Kidney (tissue), 14 donors: Measurements from ENCODE around the gene GAA. TPM values are rescaled to one million over a fixed set of nuclear protein-coding genes. Genes with fewer than 3 reads are reported as not detected.

Experiments
- DNase-seq, 5 donors: peaks; one replicate each; pipeline ENCODE4 v3.0.0-alpha.2; 2013 to 2020
- FAIRE-seq: peaks from 2 replicates; lab custom pipeline; 2012; peaks lifted over from hg19 to GRCh38; lab: Jason Lieb, UNC
- H3K27ac ChIP-seq, 2 donors: one replicate each; pipeline ENCODE4 v1.7.0; 2013; ENCODE audit warnings: low read depth in 2 of 2, low read length in 2 of 2, inconsistent platforms in 1 of 2
- H3K27me3 ChIP-seq: one replicate; pipeline ENCODE4 v1.7.1; 2013; ENCODE audit warnings: low read length, inconsistent platforms; ENCODE audit not compliant: control insufficient read depth, insufficient read depth
- H3K36me3 ChIP-seq, 3 donors: one replicate each; pipeline versions ENCODE4 v1.7.0 to v1.7.1; 2013; ENCODE audit warnings: low read length in 3 of 3, control low read depth in 1 of 3, inconsistent platforms in 1 of 3; ENCODE audit not compliant: insufficient read depth in 3 of 3, control insufficient read depth in 2 of 3
- H3K4me1 ChIP-seq, 3 donors: one replicate each; pipeline versions ENCODE4 v1.7.0 to v1.7.1; 2013; ENCODE audit warnings: low read length in 3 of 3, inconsistent platforms in 1 of 3, low read depth in 1 of 3; ENCODE audit not compliant: control insufficient read depth in 2 of 3, insufficient read depth in 2 of 3
- H3K4me3 ChIP-seq, 3 donors: one replicate each; pipeline versions ENCODE4 v1.7.0 to v1.8.1; 2013; ENCODE audit warnings: low read length in 3 of 3, control low read depth in 1 of 3, inconsistent platforms in 1 of 3
- H3K9ac ChIP-seq, 3 donors: one replicate each; pipeline versions ENCODE4 v1.7.0 to v1.7.1; 2013; ENCODE audit warnings: low read length in 3 of 3, control low read depth in 1 of 3, inconsistent platforms in 1 of 3
- H3K9me3 ChIP-seq, 3 donors: one replicate each; pipeline versions ENCODE4 v1.7.0 to v1.7.1; 2013; ENCODE audit warnings: low read length in 3 of 3, control low read depth in 1 of 3, inconsistent platforms in 1 of 3; ENCODE audit not compliant: control insufficient read depth in 2 of 3, insufficient read depth in 1 of 3
- CTCF ChIP-seq: IDR thresholded peaks from 3 replicates; pipeline ENCODE4 v1.5.1; 2012; ENCODE audit warnings: mild to moderate bottlenecking, moderate library complexity, borderline replicate concordance; ENCODE audit not compliant: insufficient read depth; ENCODE audit errors: extremely low read depth
- intact Hi-C: fragments of 100-400 bp; cut with DNase I; formaldehyde crosslinking; loops from one replicate; pipeline ENCODE4 v1.11.1; 2022
- polyA plus RNA-seq: library from polyadenylated mRNA; stranded (reverse); fragments of 350-450 nt; fragmentation: Illumina TruSeq; extraction: RNeasy Lipid Tissue Mini Kit (QIAGEN cat#74804); gene quantifications from one replicate; pipeline ENCODE4 v1.2.3, GENCODE V29; 2014; ENCODE audit warnings: low read depth, low replicate concordance; ENCODE audit not compliant: insufficient read depth
- total RNA-seq: library from RNA; stranded (reverse); fragmentation: NEBNext Ultra II Directional; extraction: Animal tissue kit (Norgen Biotek cat#: 25700); gene quantifications from one replicate; pipeline ENCODE4 v1.2.1, GENCODE V29; 2021
- donor health status: control.
- donor health status: control.
- donor health status: control.
- donor health status: control.
- donor health status: control.
- donor health status: DM: yes; HTN: yes; CAD: no.
- donor health status: Normal renal cell carcinoma (clear cell type).

The GAA gene
- total and polyA plus RNA-seq, 2 donors from 2014 or later: 62.3 to 78.7 TPM

DNA sequence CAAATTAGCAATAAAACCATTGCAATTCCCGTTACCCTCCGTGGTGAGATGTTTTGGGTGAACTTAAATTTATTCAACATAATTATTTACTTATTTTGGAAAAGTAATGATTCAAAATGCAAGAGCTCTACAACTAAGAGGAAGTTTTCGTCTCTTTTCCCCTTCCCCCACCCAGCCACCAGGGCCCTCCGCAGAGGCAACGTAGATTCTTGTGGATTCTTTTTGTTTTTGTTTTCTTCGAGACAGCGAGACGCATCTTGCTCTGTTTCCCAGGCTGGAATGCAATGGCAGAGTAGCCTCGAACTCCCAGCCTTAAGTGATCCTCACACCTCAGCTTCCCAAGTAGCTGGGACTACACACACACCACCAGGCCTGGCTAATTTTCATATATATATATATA lies 45.8 kb upstream of the GAA start:
- H3K4me1 ChIP-seq: peaks cover 0 to 8% (median 3%) of the 10 kb centered on the region in 3 donors
- TF ChIP-seq CTCF: no peak
- no peak overlapping the region for H3K27ac ChIP-seq
- no peak for FAIRE-seq
- H3K36me3 ChIP-seq: peaks cover 0 to 4% (median 0%) of the 10 kb centered on the region in 3 donors
- H3K9me3 ChIP-seq: no peaks in the 10 kb centered on the region
- DNase-seq: peak in 1 of 5 donors; percentile 18
- no peak overlapping the region for H3K4me3 ChIP-seq
- intact Hi-C loops: no loop called here
- no peaks in the 10 kb centered on the region for H3K27me3 ChIP-seq
- no peak overlapping the region for H3K9ac ChIP-seq

DNA sequence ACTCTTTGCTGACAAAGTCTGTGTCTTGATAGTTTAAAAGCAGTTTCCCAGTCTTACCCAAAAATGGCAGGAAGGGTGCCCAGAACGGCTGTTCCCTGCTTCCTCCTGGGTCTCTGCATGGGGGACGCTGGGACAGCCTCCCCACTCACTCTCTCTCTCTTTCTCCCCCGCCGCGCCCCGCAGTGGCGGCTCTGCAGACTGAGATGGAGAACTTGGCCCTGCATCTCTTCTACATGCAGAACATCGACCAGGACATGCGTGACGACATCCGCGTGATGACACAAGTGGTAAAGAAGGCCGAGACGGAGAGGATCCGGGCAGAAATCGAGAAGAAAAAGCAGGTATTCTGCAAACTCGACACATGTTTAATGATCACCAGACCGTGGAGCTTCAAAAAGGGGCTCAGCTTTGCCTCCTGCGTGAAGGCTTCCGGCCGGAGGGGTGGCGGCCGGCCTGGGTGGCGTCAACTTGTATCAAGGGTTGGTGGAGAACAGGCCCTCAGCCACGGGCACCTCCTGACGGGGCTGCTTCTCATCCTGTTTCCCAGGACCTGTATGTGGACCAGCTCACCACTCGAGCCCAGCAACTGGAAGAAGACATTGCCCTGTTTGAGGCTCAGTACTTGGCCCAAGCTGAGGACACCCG lies 42.9 kb upstream of the GAA start:
- DNase-seq: peak in 1 of 5 donors; percentile 62
- peaks cover 0 to 11% (median 6%) of the 10 kb centered on the region in 3 donors for H3K4me1 ChIP-seq
- H3K4me3 ChIP-seq: no peak overlapping the region
- FAIRE-seq: no peak
- intact Hi-C loops: no loop called here
- H3K9me3 ChIP-seq: no peaks in the 10 kb centered on the region
- no peaks in the 10 kb centered on the region for H3K36me3 ChIP-seq
- no peaks in the 10 kb centered on the region for H3K27me3 ChIP-seq
- no peak for TF ChIP-seq CTCF
- H3K27ac ChIP-seq: peak overlapping the region in 1 of 2 donors; percentile 41
- H3K9ac ChIP-seq: no peak overlapping the region

- Histone ChIP-seq H3K36me3 (peaks cover 0 to 2% (median 0%) of the 10 kb centered on the region in 3 donors), H3K9me3 (no peaks in the 10 kb centered on the region), H3K9ac (no peak overlapping the region), H3K27ac (peak overlapping the region; percentile 69 to 71), H3K4me1 (peaks cover 0 to 23% (median 12%) of the 10 kb centered on the region in 3 donors), H3K27me3 (no peaks in the 10 kb centered on the region), H3K4me3 (no peak overlapping the region)
- intact Hi-C loops: no loop called here
- DNase-seq (peak in 3 of 5 donors; percentile 1 to 41 (median 33)), FAIRE-seq (peak; percentile 98)
- no peak for TF ChIP-seq CTCF
These were observed 40.7 kb upstream of the GAA start for GRCh38 chr17:80060644-80061043.
